ENCODE data around the gene BABAM2. TPM values are rescaled to one million over a fixed set of nuclear protein-coding genes. Genes with fewer than 3 reads are reported as not detected.
"Not testable (repeated sequence)": the region's sequence is repeated elsewhere in the genome, so short reads cannot be mapped to it uniquely, and the experiment has no call there.

Gene BABAM2
- total RNA-seq, 4 donors from 2014 or later = 23.7 to 41.1 (median 27.9) TPM

DNA sequence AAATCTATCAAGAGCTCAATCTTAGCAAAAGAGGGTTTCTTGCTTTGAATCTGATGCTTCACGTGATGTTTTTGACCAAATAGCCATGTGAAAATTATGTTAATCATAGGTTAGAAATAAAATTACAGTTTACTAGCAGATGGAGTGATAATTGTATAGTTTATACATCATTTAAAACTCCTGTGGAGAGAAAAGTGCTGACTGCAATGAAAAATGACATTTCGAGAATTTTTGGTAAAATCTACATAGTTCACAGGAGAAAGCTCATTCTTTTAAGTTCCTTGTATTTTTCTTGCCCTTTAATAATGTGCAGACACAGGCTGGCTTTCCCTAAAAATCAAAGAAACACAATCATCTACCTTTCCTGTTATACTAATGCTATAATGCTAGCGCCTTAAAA, 33.6 kb upstream of the BABAM2 start:
- WGBS = 62% methylated on average over 3 of the region's 3 CpGs
- H3K27me3 ChIP-seq = no peaks in the 10 kb centered on the region
- DNase-seq (ENCODE audit: low spot score in 2 of 2) = no peak
- no peak overlapping the region for H3K4me3 ChIP-seq
- no peaks in the 10 kb centered on the region for H3K4me1 ChIP-seq
- H3K27ac ChIP-seq = no peak overlapping the region
- no peak for TF ChIP-seq EP300 (IDR thresholded peaks at IDR 0.05)
- TF ChIP-seq POLR2A (IDR thresholded peaks at IDR 0.05) = no peak
- TF ChIP-seq POLR2AphosphoS5 (IDR thresholded peaks at IDR 0.05) = no peak
- no peak for TF ChIP-seq CTCF (IDR thresholded peaks at IDR 0.05)
- H3K9me3 ChIP-seq = no peaks in the 10 kb centered on the region
- no peaks in the 10 kb centered on the region for H3K36me3 ChIP-seq

GRCh38 chr2:27857417-27858172, 32.9 kb upstream of the BABAM2 start:
- TF ChIP-seq POLR2AphosphoS5 (IDR thresholded peaks at IDR 0.05) (no peak), CTCF (IDR thresholded peaks at IDR 0.05) (no peak), EP300 (IDR thresholded peaks at IDR 0.05) (no peak), POLR2A (IDR thresholded peaks at IDR 0.05) (no peak)
- Histone ChIP-seq H3K36me3 (no peaks in the 10 kb centered on the region), H3K27me3 (no peaks in the 10 kb centered on the region), H3K9me3 (no peaks in the 10 kb centered on the region), H3K27ac (no peak overlapping the region), H3K4me3 (no peak overlapping the region), H3K4me1 (no peaks in the 10 kb centered on the region)
- no peak for DNase-seq (ENCODE audit: low spot score in 2 of 2)
- 75% methylated on average over 4 of the region's 4 CpGs for WGBS

GRCh38 chr2:27860111-27860510, 30.4 kb upstream of the BABAM2 start:
- no peaks in the 10 kb centered on the region for H3K4me1 ChIP-seq
- H3K27ac ChIP-seq = no peak overlapping the region
- H3K4me3 ChIP-seq = no peak overlapping the region
- no peaks in the 10 kb centered on the region for H3K27me3 ChIP-seq
- TF ChIP-seq EP300 (IDR thresholded peaks at IDR 0.05) (no peak), POLR2A (IDR thresholded peaks at IDR 0.05) (no peak), CTCF (IDR thresholded peaks at IDR 0.05) (no peak), POLR2AphosphoS5 (IDR thresholded peaks at IDR 0.05) (no peak)
- H3K36me3 ChIP-seq = no peaks in the 10 kb centered on the region
- no peaks in the 10 kb centered on the region for H3K9me3 ChIP-seq
- DNase-seq (ENCODE audit: low spot score in 2 of 2) = no peak

- DNase-seq (ENCODE audit: low spot score in 2 of 2) = no peak
- H3K27me3 ChIP-seq = no peaks in the 10 kb centered on the region
- H3K36me3 ChIP-seq = no peaks in the 10 kb centered on the region
- TF ChIP-seq POLR2A (IDR thresholded peaks at IDR 0.05) = no peak
- no peak for TF ChIP-seq POLR2AphosphoS5 (IDR thresholded peaks at IDR 0.05)
- no peak for TF ChIP-seq CTCF (IDR thresholded peaks at IDR 0.05)
- no peak for TF ChIP-seq EP300 (IDR thresholded peaks at IDR 0.05)
- 42% methylated on average over 1 of the region's 1 CpG for WGBS
- no peak overlapping the region for H3K27ac ChIP-seq
- H3K4me1 ChIP-seq = no peaks in the 10 kb centered on the region
- H3K4me3 ChIP-seq = no peak overlapping the region
- H3K9me3 ChIP-seq = no peaks in the 10 kb centered on the region
Measured at GRCh38 chr2:27863146-27863545, 27.4 kb upstream of the BABAM2 start.

GRCh38 chr2:27863955-27864354, 26.6 kb upstream of the BABAM2 start:
- 74% methylated on average over 5 of the region's 5 CpGs for WGBS
- H3K27ac ChIP-seq; H3K36me3 ChIP-seq; H3K27me3 ChIP-seq; H3K4me3 ChIP-seq; H3K4me1 ChIP-seq; DNase-seq (ENCODE audit: low spot score in 2 of 2); H3K9me3 ChIP-seq: not testable (repeated sequence)

DNA sequence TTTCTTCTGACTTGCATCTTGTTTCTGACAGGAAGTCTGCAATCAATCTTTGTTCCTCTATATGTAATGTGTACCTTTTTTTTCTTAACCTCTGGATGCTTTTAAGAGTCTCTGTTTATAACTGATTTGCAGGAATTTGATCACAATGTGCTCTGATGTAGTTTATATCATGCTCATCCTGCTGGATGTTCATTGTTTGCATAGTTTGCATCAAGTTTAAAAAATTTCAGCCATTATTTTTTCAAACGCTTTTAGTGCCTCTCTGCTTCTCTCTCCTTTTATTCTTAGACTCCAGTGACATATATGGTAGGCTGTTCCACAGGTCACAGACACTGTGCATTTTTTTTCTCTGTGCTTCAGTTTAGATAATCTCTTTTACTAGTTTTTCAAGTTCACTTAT, 24.3 kb upstream of the BABAM2 start:
- no peak for DNase-seq (ENCODE audit: low spot score in 2 of 2)
- Histone ChIP-seq H3K4me1 (no peaks in the 10 kb centered on the region), H3K4me3 (no peak overlapping the region), H3K27me3 (no peaks in the 10 kb centered on the region), H3K36me3 (no peaks in the 10 kb centered on the region), H3K27ac (no peak overlapping the region), H3K9me3 (no peaks in the 10 kb centered on the region)
- 72% methylated on average over 1 of the region's 1 CpG for WGBS
- no peak for TF ChIP-seq POLR2A (IDR thresholded peaks at IDR 0.05)
- no peak for TF ChIP-seq EP300 (IDR thresholded peaks at IDR 0.05)
- TF ChIP-seq CTCF (IDR thresholded peaks at IDR 0.05) = no peak
- TF ChIP-seq POLR2AphosphoS5 (IDR thresholded peaks at IDR 0.05) = no peak
